KBM-7 (cell line): ENCODE data around the gene FTO.

Source experiments
- DNase-seq: peaks from one replicate; pipeline ENCODE4 v3.0.0-alpha.2; 2015
- in situ Hi-C: fragments of 300-500 bp; cut with MboI; formaldehyde crosslinking; loops from 2 replicates; pipeline ENCODE4 v1.14.3; 2020; ENCODE audit warnings: low sequenced_read_pairs, low pct_unique_long_range_greater_than_20kb, mixed read lengths

FTO gene

DNA sequence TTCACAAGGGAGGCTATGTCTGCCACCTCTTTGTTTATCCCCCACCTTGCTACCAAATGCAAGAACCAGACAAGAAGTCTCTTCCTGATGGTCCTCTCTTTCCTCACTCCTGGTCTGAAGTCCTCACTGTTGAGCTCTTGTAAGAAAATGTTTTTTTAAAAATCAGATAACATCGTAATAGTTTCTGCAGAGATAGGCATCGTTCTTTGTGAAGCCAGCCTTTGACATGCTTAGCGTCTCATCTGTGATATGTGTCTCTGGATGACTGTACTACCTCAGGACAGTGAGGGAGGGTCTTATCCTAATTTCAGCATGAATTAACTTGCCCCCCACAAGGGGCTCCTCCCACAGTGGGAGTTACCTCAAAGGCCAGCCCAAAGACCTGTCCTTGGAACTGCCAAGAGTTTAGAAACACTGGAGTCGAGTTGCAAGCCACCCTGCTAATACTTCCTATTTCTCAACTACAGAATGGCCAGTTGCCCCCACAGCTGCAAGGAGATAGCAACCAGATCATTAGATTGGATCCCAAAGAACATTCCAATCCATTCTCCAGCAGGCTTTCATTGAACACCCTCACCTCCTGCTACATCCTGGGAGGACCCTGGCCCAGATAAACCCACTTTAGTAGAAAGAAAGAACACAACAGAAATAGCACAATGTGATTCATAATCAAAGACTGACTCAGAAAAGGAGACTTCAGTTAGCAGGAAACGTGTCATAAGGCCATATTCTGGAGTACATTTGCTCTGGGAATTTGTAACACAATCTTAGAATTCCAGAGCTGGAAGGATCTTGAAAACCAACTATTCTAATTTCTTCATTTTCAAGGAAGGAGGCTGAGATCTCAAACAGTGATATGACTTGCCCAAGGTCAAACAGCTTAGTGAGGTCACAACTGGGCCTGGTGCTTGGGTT is 431.7 kb downstream of the FTO start:
- in situ Hi-C loops = no loop called here
- DNase-seq = peak; percentile 34

DNA sequence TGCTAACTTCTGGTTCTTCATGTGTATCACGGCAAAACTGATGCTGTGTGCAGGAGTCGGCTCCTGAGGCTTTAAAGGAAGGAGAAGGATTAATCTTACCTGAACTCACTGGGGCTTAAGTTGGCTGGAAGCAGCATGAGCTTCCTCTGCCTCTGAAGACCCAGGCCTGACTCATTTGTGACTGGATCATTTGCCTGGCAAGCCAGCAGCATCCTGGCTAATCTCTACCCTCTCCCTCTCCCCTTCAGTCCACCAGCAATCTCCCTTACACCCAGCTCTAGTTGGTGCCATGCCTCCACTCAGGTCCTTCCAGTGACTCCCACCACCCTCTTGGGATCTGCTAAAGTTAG is 432.3 kb downstream of the FTO start:
- no peak for DNase-seq
- in situ Hi-C loops = no loop called here

DNA sequence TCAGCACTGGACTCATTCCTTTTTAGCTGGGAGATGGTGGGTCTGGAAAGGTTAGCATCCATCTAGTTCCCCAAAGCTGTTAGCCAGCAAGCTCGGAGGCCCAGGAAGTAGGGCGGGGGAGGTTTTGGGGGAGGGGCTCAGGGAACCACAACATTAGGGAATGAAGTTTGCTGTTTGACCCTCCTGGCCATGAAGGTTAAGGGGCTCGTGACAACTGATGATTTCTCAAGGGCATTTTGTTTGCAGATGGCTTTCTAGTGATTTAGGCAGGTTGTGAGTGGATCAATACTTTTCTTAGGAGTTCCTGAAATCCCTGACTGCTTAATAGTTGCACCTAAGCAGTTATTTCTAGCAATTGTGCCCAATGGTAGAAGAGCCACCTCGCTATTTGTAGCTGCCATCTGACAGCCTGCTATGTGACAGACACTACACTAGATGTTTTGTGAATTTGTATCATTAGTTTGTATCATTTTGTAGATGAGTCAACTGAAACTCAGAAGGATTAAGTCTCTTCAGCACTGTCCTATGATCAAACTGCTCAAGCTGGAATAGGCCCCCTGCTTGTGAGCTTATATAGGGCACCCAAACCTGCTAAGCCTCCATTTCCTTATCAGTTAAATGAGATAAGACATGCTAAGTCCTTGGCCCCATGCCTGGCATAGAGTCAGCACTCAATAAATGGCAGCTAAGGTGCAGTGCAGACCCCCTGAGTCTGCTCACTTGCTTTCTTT is 436.3 kb downstream of the FTO start:
- in situ Hi-C loops = no loop called here
- peak; percentile 29 for DNase-seq

DNA sequence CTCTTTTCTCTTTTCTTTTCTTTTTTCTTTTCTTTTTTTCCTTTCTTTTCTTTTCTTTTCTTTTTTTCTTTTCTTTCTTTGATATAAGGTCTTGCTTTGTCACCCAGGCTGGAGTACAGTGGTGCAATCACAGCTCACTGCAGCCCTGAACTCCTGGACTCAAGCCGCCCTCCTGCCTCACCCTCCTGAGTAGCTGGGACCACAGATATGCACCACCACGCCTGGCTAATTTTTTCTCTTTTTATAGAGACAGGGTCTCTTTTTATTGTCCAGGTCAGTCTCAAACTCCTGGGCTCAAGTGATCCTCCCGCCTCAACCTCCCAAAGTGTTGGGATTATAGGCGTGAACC is 436.8 kb downstream of the FTO start:
- no peak for DNase-seq
- in situ Hi-C loops = no loop called here

DNA sequence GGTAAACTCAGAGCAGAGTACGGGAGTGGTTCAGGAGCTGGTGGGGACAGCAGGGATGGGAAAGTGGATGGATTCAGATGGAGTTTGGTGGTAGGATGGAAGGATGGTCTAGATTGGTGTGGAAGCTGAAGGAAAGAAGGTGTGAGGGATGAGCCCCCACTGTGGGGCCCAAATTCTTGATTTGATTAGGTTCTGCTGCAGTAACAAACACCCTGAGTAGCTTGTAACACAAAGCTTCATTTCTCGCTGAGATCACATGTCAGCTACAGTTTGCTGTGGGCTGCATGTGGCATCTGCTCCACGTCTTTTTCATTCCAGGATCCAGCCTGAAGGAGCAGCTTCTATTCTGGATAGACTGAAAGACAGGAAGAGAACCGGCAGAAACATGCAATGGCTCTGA is 438.8 kb downstream of the FTO start:
- DNase-seq = no peak
- in situ Hi-C loops = no loop called here

DNA sequence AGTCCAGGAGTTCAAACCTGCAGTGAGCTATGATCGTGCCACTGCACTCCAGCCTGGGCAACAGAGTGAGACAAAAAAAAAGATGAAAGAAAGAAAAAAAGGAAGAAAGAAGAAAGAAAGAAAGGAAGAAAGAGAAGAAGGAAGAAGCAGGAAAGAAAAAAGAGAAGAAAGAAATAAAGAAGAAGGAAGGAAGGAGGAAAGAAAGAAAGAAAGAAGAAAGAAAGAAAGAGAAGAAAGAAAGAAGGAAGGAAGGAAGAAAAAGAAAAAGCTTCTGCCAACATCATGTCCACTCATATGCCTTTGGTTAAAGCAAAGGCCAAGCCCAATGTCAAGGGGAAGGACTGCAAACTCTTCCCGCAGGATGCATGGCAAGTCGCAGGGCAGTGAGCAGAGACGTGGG is 439.5 kb downstream of the FTO start:
- in situ Hi-C loops = no loop called here
- no peak for DNase-seq

DNA sequence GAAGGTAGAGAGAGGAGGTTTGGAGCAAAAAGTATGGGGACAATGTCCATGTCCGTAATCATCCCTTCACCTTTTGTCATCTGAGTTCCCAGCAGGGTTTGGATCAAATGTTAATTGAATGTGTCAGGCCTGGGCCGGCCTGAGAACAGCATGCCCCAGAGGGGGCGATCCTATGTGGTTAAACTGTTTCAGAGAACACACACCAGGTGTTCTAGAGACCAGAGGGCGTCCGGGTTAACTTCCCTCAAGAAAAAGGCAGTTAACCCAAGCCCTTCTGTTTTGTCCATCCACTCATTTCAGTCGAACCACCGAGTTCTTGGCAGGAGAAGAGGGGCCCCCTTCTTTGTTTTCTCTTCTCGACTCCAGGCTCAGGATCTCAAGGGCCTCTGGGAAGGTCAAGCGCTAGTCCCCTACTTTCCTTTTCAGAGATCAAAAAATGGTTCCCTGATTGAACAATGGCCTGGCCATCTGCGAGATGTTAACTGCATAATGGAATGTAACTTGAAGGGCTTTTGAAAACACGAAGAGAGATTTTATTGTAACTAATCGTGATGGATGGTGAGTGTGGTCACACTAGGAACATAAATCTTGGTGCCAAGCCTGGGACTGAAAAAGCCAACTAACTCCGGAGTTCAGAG is 440.1 kb downstream of the FTO start:
- peak; percentile 27 for DNase-seq
- in situ Hi-C loops = no loop called here

DNA sequence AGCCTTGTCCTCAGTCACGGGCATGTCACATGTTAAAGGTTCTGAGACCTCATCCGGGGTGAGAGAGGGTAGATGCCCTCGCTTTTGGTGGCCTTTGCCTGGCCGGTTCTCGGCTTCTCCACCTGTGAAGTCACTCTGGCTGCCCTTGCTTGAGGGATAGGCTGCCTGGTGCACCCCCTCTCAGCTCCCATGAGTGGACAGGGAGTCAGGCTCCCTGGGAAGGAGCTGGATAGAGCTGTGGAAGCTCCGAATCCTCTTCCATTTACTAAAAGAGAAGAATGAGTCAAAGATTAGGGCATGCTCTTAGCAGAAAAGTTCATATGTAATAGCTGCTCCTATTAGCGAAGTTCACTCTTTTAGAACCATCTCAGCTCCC is 440.6 kb downstream of the FTO start:
- no peak for DNase-seq
- in situ Hi-C loops = no loop called here

DNA sequence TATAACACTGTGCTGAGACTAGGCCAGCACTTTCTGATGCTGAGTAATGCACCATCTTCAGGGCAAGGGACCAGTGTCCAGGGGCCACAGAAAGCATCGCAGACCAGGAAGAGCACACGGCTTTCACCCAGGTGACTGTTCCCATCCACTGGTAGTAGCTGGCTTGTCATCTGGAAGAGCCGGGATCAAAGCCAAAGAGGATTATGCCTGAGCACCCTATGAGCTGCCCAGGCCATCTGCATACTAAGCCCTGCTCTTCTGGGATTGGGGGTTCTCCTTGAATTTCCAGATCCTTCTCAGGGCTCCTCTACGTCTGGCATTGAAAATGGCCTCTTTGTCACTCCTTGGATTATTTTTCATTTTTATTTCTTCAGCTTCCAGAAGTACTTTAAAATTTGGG is 441.9 kb downstream of the FTO start:
- in situ Hi-C loops = no loop called here
- DNase-seq = no peak

DNA sequence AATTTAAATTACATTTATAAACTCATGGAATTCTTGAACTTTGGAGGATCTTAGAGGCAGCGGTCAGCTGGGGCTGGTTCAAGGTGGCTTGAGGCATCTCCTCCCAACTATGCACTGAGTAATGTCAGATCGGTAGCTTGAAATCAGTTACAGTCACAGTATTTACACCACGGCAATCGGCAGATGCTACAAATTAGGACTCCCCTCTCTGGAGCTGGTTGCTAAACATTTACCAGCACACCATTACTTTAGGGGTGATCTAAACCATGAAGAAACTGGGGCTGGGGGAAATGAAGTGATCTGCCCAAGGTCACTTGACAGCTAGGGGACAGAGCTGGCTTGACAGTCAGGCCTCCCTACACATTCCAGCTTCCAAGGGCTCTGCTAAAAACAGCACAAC is 445.0 kb downstream of the FTO start:
- in situ Hi-C loops = no loop called here
- no peak for DNase-seq

DNA sequence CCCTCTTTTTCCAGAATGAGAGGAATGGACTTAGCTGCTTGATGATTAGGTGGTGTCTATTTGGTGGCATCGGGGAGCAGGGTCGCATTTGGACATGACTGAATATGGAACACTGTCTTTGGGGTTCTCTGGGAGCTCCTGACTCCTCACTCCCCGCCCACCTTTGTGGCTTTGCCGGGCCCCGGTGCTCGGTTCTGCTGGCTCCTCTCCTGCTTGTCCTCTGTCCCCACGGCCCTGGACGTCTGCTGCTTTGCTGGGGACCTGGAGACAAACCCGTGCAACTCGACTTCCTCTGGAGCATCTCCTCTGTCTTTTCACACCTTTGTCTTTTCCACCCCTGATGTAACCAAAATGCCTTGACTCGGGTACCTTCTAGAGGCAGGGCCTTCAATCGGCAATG is 446.9 kb downstream of the FTO start:
- in situ Hi-C loops = no loop called here
- no peak for DNase-seq

DNA sequence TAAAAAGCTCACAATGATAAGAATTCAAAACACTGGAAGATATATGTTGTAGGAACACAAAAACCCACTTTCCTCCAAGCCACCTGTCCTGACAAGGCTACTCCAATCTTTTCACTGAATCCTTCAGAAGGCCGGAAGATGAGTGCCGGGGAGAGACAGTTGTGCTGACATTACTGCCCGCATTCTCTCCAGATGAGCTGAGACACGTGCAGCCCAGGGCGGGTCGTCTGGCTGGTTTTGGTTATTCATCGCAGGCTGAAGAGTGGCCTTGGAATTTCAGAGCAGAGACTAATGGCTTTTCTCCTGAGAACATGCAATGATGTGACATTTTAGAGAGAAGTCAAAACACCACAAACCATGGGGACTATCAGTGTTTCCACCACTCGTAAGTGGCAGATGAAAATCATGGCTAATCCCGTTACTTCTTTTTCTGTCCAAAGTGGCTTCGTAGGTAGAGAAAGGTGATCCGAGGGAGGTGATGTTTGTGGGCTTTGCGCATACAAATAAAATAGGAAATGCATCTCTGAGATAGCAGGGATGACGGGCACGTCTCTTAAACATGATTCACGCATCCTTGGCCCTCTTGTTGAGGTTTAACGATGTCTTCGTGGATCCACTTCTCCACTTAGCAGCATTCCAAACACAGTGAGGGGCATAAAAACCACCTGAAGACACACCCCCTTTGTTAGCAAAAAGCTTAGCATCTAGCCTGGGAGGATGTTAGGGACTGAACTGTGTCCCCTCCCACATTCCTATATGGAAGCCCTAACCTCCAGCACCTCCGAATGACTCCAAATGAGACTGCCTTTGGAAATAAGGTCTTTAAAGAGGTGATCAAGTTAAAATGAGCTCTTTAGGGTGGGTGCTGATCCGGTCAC is 448.6 kb downstream of the FTO start:
- in situ Hi-C loops = no loop called here
- DNase-seq = no peak

DNA sequence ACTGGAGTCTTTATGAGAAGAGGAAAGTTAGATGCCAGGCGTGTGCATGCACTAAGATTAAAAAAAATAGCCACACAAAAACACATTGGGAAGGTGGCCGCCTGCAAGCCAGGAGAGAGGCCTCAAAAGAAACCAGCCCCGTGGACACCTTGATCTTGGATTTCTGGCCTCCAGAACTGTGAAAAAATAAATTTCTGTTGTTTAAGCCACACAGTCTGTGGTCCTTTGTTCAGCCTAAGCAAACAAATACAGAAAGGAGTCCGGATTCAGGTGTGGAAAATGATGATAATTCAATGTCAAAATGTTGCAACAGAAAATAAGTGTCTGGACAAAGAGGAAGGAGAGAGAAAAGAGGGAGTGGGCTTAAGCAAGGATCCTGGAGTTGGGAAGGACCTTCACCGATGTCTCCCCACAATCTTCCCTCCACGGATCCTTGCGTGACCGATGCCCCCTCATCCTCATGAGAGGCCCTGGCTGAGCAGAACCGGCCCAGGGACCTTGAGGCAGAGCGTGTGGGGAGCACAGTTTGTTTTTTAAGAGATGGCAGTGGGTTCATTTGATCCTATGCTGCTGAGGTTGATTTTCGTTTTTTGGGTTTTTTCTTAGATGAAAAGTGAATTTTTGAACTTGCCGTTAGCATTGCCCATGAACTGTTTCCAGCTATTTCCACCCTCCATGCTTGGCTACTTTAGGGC is 449.4 kb downstream of the FTO start:
- DNase-seq = no peak
- in situ Hi-C loops = no loop called here

DNA sequence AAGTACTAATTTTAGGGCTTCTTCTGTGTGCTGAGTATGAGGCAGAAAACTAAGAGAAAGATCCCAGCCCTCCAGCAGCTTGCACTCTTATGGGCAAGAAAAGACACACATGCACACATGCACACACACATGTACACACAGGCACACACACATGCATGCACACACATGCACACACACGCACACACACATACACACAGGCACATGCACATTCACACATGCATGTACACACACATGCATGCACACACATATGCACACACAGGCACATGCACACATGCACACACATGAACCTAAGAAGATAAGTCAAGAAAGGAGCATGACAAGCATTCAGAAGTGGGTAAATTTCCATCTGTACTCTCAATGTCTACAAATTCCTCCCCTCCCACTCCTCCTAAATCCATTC is 452.4 kb downstream of the FTO start:
- no peak for DNase-seq
- in situ Hi-C loops = no loop called here

DNA sequence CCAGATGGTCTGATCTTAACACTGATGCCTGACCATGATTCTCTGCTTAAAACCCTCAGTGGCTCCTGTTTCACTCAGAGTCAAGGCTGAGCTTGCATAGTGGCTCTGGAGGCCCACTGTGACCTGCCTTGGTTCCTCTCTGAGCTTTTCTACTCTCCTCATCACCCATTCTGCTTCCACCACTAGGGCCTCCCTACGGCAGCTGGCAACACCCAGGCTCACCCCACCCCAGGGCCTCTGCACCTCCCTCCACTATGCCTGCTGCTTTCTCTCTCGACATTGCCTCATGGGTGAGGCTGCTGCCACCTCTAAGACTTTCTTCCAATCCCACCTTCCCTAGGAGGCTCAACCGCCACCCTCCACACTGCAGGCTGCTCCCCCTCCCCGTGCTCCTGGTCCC is 455.0 kb downstream of the FTO start:
- in situ Hi-C loops = no loop called here
- DNase-seq = no peak

DNA sequence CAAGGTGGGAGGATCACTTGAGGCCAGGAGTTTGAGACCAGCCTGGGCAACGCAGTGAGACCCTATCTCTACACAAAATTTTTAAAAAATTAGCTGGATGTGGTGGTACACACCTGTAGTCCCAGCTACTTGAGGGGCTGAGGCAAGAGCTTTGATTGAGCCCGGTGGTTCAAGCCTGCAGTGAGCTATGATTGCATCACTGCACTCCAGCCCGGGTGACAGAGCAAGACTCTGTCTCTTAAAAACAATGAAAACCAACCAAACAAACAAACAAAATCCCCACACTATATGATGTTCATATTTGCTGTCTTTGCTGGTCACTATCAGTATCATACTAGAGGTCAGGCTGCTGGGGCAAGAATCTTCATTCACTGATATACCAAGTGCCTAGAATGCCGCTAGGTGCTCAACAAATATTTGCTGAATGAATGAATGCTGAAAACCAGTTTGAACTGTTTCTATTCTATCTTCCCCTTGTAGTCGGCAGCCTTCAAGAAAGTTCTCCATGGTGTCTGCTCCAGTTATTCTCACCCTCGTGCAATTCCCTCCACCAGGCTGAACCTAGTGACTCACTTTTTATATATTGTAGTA is 455.6 kb downstream of the FTO start:
- in situ Hi-C loops = no loop called here
- DNase-seq = no peak

DNA sequence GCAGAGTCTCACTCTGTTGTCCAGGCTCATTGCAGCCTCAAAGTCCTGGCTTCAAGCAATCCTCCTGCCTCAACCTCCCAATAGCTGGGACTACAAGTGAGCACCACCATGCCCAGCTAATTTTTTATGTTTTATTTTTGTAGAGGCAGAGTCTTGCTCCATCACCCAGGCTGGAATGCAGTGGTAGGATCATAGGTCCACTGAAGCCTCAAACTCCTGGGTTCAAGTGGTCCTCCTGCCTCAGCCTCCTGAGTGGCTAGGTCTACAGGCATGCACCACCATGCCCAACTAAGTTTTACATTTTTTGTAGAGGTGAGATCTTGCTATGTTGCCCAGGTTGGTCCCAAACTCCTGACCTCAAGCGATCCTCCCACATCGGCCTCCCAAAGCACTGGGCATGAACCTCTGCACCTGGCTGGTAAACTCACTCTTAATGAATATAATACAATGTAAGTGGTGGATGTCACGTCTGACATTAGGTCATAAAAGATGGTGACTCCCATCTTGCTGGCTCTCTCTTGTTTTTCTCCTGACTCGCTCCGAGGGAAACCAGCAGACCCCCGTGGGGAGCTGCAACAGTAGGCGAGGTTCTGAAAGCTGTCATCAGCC is 456.4 kb downstream of the FTO start:
- in situ Hi-C loops = no loop called here
- no peak for DNase-seq
